Muscle of arm (tissue), 14 donors: ENCODE results near the gene FBLIM1. TPM values are rescaled to one million over a fixed set of nuclear protein-coding genes. Genes with fewer than 3 reads are reported as not detected.
A peak's percentile ranks its signal among the peaks of the same experiment; 100 is the strongest.

Experiments
- DNase-seq: peaks from one replicate; pipeline ENCODE4 v3.0.0-alpha.2; 2013
- long read RNA-seq, 11 donors: transcript quantifications; one replicate each; lab custom pipeline, GENCODE V29; 2026
- polyA plus RNA-seq, 12 donors: library from polyadenylated mRNA; unstranded; fragments of 120-200 nt; gene quantifications; one replicate each; pipeline ENCODE4 v1.2.1, GENCODE V29; 2013; ENCODE audit not compliant: insufficient read length in 12 of 12

FBLIM1 gene, protein sequence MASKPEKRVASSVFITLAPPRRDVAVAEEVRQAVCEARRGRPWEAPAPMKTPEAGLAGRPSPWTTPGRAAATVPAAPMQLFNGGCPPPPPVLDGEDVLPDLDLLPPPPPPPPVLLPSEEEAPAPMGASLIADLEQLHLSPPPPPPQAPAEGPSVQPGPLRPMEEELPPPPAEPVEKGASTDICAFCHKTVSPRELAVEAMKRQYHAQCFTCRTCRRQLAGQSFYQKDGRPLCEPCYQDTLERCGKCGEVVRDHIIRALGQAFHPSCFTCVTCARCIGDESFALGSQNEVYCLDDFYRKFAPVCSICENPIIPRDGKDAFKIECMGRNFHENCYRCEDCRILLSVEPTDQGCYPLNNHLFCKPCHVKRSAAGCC
- 10 to 100 TPM in 11 of 12 donors, not detected in 1; 14.3 to 85.7 (median 31.6) TPM for polyA plus RNA-seq
- long read RNA-seq, donor 1, transcript FBLIM1-202 (9 exons, 3,695 nt) = major isoform, 14 of 65 reads
- long read RNA-seq, donor 1, partial matches to known transcripts = 44 of 65 reads
- long read RNA-seq, donor 1, other reads (novel, unspliced or antisense) = 0 of 65 reads
- long read RNA-seq, donor 2, transcript FBLIM1-202 (9 exons, 3,695 nt) = major isoform, 7 of 15 reads
- long read RNA-seq, donor 2, partial matches to known transcripts = 0 of 15 reads
- long read RNA-seq, donor 2, other reads (novel, unspliced or antisense) = 8 of 15 reads
- long read RNA-seq, donor 3, partial matches to known transcripts = 0 of 3 reads
- long read RNA-seq, donor 3, other reads (novel, unspliced or antisense) = 0 of 3 reads
- long read RNA-seq, donor 4, partial matches to known transcripts = 0 of 2 reads
- long read RNA-seq, donor 4, other reads (novel, unspliced or antisense) = 0 of 2 reads
- long read RNA-seq, donor 5, transcript FBLIM1-202 (9 exons, 3,695 nt) = major isoform, 17 of 26 reads
- long read RNA-seq, donor 5, partial matches to known transcripts = 0 of 26 reads
- long read RNA-seq, donor 5, other reads (novel, unspliced or antisense) = 7 of 26 reads
- long read RNA-seq, donor 6, partial matches to known transcripts = 0 of 4 reads
- long read RNA-seq, donor 6, other reads (novel, unspliced or antisense) = 0 of 4 reads
- long read RNA-seq, donor 7, partial matches to known transcripts = 0 of 3 reads
- long read RNA-seq, donor 7, other reads (novel, unspliced or antisense) = 0 of 3 reads
- long read RNA-seq, donor 8, transcript FBLIM1-202 (9 exons, 3,695 nt) = major isoform, 12 of 17 reads
- long read RNA-seq, donor 8, partial matches to known transcripts = 5 of 17 reads
- long read RNA-seq, donor 8, other reads (novel, unspliced or antisense) = 0 of 17 reads
- long read RNA-seq, donor 9, partial matches to known transcripts = 0 of 3 reads
- long read RNA-seq, donor 9, other reads (novel, unspliced or antisense) = 0 of 3 reads
- long read RNA-seq, donor 10, transcript FBLIM1-202 (9 exons, 3,695 nt) = major isoform, 13 of 16 reads
- long read RNA-seq, donor 10, partial matches to known transcripts = 0 of 16 reads
- long read RNA-seq, donor 10, other reads (novel, unspliced or antisense) = 0 of 16 reads
- long read RNA-seq, donor 11, partial matches to known transcripts = 0 of 2 reads
- long read RNA-seq, donor 11, other reads (novel, unspliced or antisense) = 0 of 2 reads

DNA sequence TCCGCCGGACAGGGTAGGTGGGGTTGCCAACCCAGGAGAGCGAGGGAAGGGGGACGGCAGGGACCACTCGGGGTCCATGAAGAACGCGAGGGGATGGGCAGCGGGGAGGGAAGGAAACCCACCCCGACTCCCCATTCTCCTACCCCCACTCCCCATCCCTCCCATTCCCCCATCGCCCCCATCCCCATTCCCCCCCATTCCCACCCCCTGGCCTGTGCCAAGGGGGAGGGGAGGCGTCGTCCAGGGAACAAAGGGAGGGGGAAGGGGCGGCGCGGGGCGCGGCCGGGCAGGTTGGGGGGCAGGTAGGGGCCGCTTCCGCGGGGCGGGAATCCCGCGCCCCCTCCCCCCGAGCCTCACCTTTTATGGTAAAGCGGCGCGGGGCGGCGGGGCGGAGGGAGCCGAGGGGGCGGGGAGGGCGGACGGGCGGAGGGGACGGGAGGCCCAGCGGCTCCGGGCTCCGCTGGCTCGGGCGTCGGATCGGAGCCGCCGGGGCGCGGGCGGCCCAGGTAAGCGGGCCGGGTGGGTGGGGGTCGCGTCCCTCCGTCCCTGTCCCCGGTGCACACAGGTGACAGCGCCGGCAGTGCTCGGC, at the start of gene FBLIM1:
Gene FBLIM1, plus strand, starts transcription at position 453 of the 589 bp plus-strand sequence. CDS start 6,189 bp downstream, outside the sequence.
- DNase-seq = no peak

DNA sequence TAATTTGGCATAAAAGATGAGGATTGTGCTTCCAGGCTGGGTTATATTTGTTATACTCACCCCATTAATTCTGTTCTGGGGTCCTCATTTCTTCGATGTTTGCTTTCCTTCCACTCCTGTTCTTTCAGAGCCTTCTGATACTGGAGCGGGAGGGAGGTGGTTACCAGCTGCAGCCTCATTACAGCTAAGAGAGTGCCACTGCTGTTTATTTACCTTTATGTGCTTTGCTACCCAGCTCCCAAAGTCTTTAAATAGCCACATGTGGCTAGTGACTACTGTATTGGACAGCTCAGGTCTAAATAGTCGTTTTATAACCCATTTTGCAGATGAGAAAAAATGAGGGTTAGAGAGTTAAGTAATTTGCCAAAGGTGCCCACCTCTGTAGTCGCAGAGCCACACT, 49.4 kb upstream of the FBLIM1 start:
- DNase-seq = no peak

DNA sequence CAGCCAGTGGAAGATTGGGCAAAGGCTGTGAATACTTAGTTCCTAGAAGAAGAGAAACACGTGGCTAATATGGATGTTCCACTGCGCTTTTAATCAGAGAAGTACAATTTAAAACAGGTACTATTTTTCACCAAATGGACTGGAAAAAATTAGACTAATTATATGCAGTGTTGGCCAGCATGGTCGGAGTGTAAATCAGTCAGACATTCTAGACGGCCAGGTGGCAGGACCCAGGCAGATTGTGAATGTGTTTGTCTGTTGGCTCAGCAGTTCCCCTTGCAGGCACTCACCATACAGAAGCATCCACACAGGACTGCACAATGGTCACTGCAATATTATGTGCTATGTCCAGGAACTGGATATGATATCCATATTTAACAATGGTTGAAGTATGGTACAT, 46.4 kb upstream of the FBLIM1 start:
- no peak for DNase-seq

DNA sequence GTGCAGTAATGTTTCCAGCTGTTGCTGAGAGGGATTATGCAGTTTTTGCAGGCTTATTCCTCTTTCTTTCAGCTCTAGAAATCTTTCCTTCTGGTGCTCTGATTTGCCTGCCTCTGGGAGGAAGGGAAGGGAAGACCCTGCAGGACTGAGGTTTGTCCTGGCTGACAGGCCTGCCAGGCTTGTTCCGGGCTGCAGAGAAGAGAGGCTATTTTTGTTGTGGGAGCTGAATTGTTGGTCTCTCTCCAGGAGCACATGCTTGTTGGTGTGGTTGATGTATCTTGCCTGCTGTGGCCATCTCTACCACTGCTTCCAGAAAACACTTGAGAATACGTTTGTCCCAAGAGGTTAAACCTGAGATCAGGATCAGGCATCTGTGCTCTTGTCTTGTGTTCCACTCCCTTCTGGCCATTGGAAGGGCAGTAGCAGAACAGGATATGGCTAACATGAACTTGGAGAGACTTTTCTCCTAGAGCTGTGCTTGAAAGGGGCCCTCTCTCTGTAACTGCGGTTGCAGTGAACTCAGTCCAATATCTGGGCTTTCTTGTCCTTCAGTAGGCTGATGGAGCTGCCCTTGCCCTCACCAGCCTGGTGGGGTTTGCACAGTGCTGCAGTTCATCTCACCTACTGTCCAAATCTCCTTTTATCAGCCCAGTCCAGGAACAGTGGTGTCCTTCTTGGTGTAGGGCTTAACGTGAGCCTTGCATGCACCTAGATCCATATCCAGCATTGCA, 44.0 kb upstream of the FBLIM1 start:
- DNase-seq = peak; percentile 41

DNA sequence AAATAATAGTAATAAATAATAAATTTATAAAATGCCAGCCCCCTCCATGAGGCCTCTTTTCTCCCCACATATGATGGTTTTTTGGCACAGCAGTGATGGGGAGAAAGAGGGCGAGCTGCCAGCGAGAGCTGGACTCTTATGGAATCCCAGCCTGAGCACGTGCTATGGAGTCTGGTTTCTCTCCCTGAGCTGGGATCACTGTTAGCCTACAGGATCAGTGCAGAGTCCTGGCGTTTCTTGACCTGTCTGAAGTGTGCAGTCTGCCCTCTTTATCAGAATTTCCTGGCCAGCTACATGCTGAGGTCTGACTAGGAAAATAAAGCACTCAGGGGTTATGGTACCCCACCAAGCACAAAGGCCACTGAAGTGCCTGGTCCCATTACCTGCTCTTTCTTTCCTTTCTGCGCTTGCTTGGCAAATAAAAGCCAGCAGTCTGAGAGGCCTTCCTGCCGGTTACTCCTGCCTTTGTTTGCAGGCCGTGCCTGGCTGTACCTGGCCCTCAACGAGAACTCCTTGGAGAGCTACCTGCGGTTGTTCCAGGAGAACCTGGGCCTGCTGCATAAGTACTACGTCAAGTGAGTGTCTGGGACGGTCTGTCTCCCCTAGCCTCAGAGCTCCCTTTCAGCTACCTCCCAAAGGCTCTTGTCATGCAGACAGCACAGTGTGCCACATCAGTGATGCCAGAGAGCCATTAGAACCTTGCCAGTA, 41.0 kb upstream of the FBLIM1 start:
- no peak for DNase-seq

DNA sequence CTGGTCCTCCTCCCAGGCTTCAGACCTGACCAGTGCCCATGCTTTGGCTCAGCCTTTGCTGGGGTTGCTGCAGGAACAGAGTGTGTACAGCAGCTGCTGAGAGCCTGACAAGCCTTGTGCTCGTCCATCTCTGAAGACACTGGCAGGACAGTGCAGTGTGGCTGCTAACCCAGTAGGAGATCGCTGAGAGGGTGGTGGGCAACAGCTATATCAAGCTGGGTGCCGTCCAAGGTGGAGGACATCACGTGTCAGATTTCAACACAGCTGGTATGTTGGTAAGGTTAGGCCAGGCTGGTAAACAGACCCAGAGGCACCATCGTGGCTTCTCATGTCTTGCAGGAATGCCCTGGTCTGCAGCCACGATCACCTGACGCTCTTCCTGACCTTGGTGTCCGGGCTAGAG, 40.4 kb upstream of the FBLIM1 start:
- DNase-seq = no peak

DNA sequence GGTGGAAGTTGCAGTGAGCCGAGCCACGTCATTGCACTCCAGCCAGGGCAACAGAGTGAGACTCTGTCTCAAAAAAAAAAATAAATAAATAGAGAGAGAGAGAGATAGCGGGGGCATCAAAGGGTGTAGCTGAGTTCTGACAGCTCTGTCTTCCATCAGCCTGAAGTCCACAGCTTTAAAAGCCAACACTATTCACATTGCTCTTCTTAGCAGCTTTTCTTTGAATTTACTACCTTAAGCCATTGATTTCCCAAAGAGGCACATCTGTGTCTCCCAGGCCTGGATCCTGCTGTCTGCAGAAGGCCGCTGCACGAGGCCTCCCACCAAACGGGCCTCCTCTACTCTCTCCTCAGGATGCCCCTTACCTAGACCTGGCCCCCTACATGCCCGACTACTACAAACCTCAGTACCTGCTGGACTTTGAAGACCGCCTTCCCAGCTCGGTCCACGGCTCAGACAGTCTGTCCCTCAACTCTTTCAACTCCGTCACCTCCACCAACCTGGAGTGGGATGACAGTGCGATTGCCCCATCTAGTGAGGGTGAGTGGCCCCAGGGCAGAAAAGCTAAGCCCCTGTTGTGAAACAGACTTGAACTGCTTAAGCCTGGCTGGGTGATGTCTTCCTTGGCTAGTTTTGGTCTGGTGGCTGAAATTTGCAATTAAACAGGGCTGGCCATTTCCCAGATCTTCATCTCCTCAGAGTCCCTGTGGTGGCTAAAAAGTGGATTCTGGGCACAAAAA, 39.0 kb upstream of the FBLIM1 start:
- no peak for DNase-seq

DNA sequence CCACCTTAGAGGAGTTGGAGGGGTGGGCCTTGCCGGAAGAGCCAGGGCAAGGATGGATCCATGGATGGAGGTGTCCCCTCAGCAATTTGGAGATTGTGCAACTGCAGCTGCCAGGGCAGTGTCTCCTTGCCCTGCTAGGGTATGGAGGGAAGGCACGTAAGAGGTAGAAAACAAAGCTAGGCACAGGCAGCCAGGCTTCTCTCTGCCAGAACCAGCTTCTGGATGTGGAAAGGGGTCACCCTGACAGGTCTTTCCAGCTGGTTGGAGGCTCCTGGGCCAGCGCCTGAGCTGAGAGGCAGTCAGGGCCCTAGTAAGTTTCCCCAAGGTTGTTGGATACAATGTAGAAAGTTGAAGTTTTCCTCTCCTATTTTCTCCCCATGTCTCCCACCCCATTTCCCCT, 37.7 kb upstream of the FBLIM1 start:
- no peak for DNase-seq

DNA sequence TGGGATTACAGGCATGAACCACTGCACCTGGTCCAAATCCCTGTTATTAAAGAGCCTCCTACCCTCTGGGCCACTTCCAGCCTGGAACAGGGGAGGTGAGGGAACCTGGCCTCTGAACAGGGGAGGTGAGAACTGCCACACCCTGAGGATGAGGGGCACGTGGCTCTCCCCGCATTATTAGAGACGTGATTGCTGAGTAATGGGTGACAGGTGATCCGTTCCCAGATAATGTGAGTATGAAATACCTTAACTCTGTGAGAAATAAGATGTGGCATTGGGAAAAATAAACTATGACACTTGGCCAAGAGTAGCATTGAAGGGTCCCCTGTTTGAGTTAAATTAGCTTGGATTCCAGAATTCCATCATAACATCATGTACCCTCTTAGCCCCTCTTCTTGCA, 36.2 kb upstream of the FBLIM1 start:
- DNase-seq = no peak

DNA sequence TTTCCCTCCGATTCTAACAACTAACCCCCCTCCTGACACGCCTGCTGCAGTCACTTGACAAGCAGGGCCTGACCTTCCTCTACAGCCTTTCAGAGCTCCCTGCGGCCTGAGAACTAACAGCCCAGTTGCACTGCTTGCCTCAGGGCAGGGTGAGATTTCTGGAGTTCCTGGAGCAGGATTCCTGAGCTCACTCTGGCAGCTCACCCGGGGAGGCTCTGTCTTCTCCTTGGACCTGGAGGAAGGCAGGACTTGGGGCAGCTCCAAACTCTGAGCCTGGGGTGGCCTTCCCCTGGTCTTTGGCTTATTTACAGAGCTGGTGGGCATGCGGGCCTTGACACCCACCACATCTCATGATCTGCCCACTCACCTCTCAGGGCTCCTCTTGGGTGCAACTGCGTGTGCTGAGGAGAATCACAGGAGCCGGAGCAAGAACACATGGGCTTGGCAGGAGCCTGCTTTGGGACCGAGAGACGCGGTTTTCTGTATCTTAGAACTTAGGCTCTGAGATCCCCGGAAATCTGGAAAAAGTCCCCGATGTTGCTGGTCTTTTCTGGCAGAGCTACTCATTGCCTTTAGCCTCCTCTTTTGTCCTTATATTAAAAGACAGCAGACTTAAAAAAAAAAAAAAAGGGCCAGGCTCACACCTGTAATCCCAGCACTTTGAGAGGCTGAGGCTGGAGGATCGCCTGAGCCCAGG, 35.6 kb upstream of the FBLIM1 start:
- no peak for DNase-seq

DNA sequence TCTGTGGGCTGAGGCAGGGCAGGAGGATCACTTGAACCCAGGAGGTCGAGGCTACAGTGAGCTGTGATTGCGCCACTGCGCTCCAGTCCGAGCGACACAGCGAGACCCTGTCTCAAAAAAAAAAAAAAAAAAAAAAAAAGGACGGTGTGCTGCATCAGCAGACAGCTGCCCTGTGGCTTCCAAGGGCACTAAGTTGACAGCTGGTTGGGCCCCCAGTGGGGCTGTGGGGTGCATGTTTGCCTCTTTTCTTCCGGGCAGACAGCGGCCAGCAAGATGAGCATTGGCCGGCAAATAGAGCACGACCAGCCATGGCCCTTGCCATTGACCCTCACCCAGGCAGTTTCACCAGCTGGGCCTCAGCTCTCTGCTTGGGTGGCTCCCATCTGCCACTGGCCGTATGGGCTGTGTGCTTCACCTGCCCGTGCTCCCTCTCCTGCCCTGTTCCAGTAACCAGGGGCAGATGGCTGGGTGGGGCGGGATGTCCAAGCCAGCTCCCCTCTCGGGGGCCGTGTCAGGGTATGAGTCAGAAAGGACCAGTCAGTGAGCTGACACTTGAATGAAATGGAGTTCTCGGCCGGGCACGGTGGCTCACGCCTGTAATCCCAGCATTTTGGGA, 34.9 kb upstream of the FBLIM1 start:
- no peak for DNase-seq

DNA sequence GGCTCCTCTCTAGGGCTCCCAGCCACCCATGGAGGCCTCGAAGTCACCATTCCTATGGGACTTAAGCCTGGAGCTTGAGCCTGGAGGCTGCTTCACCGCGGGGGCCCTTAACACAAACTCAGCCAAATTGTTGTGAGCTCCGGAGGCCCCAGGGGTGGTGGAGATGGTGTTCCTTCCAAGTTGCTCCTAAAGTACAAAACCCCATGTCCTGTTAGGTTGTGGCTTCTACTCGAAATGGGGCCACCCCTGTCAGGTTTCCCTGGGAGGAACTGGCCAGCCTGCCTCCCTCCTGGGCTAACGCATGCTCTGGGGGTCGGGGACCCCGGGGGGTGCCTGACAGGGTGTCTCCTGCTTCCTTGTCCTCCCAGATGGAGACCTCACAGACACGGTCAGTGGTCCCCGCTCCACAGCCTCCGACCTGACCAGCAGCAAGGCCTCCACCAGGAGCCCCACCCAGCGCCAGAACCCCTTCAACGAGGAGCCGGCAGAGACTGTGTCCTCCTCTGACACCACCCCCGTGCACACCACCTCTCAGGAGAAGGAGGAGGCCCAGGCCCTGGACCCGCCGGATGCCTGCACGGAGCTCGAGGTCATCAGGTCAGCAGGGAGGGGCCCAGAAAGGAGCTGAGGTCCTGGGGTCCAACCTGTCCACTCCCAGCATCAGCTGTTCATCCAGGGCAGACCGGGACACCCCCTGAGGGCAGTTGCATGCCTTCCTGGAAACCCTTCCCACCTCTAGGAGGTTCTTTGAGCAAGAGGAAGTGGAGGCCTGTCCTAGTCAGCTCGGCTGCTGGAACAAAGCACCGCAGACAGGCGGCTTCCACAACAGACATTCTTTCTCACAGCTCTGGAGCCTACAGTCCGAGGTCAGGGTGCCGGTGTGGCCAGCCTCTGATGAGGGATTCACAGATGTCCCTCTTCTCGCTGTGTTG, 33.4 kb upstream of the FBLIM1 start:
- no peak for DNase-seq

DNA sequence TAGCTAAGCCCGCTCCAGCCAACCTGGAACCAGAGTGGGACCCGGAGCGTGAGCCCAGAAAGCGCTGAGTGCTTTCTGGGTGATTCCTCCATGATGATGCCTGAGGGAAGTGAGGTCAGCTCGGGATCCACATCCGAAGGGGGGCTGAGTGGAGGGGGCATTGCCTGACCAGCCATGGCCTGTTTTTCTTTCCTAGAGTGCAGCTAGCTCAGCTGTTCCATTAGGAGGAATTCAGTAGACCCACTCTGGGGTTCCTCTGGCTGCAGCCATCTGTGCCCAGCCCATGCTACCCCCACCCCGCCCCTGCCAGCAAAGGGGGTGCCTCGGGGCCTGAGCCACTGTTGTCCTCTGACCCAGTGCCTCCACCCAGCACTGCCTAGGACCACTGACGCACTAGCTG, 32.1 kb upstream of the FBLIM1 start:
- no peak for DNase-seq

DNA sequence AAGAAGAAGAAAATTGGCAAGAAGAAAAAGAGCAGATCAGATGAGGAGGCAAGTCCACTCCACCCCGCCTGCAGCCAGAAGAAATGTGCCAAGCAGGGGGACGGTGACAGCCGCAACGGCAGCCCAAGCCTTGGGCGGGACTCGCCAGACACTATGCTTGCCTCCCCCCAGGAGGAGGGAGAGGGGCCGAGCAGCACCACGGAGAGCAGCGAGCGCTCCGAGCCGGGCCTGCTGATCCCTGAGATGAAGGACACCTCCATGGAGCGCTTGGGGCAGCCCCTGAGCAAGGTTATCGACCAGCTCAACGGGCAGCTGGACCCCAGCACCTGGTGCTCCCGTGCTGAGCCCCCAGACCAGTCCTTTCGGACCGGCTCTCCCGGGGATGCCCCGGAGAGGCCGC, 31.6 kb upstream of the FBLIM1 start:
- DNase-seq = no peak

DNA sequence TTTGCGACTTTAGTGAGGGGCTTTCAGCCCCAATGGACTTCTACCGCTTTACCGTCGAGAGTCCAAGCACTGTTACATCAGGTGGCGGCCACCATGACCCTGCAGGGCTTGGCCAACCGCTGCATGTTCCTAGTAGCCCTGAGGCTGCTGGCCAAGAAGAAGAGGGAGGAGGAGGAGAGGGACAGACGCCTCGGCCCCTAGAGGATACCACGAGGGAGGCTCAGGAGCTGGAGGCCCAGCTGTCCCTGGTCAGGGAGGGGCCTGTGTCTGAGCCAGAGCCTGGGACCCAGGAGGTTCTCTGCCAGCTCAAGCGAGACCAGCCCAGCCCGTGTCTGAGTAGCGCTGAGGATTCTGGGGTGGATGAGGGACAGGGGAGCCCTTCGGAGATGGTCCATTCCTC, 31.2 kb upstream of the FBLIM1 start:
- no peak for DNase-seq

DNA sequence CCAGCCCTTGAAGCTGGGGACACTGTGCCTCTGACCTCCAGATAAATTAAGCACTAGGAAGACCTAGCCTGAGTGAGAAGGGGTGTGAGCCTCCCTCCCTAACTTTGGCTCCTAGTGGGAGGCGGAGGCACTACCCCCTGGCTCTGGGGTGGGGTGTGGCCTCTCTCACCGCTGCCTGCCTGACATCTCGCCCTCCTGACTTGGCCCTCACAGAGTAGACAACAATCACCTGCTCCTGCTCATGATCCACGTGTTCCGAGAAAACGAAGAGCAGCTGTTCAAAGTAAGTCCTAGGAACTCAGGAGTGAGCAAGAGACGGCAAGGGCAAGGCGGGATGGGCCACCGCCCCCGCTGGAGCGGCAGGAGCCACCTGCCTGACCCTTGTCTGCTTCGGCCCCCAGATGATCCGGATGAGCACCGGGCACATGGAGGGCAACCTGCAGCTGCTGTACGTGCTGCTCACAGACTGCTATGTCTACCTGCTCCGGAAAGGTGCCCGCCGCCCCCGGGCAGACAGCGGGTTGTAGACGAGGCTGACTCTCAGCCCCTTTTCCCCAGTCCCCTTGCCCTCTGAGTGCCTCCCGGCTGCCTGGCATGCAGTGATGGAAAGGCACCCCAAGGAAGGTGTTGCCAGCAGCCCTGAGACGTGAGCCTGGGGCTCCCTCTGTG, 30.6 kb upstream of the FBLIM1 start:
- DNase-seq = no peak
